Osteoblast (primary cell): Measurements from ENCODE around the gene KASH5. TPM values are rescaled to one million over a fixed set of nuclear protein-coding genes. Genes with fewer than 3 reads are reported as not detected.
"Not testable (repeated sequence)": the region's sequence is repeated elsewhere in the genome, so short reads cannot be mapped to it uniquely, and the experiment has no call there.

Experiments
- DNase-seq: peaks from one replicate; pipeline ENCODE4 v3.0.0; 2011; ENCODE audit warnings: low spot score, mixed read lengths; ENCODE audit not compliant: insufficient read length; ENCODE audit errors: missing footprints
- H2AFZ ChIP-seq: 2 replicates; pipeline ENCODE4 v1.6.0; 2011; ENCODE audit warnings: mild to moderate bottlenecking, low read length
- H3K27ac ChIP-seq: 2 replicates; pipeline ENCODE4 v1.5.1; 2011; ENCODE audit warnings: mild to moderate bottlenecking, low read depth, low read length, moderate library complexity
- H3K27me3 ChIP-seq: 2 replicates; pipeline ENCODE4 v1.6.0; 2012; ENCODE audit warnings: mild to moderate bottlenecking, control low read depth, inconsistent platforms, low read length, moderate library complexity; ENCODE audit not compliant: insufficient read depth
- H3K36me3 ChIP-seq: 2 replicates; pipeline ENCODE4 v1.5.1; 2011; ENCODE audit warnings: mild to moderate bottlenecking, low read length, control low read depth, moderate library complexity; ENCODE audit not compliant: insufficient read depth
- H3K4me1 ChIP-seq: 2 replicates; pipeline ENCODE4 v1.5.1; 2011; ENCODE audit warnings: mild to moderate bottlenecking, low read length, control low read depth, moderate library complexity; ENCODE audit not compliant: insufficient read depth
- H3K4me2 ChIP-seq: 2 replicates; pipeline ENCODE4 v1.6.0; 2011; ENCODE audit warnings: mild to moderate bottlenecking, low read length; ENCODE audit not compliant: insufficient read depth
- H3K4me3 ChIP-seq: fragments of 200-600 bp; sonication (generic); 3 replicates; pipeline ENCODE4 v1.5.1; 2012; ENCODE audit warnings: mild to moderate bottlenecking, low read length, inconsistent platforms; ENCODE audit not compliant: insufficient read depth
- H3K79me2 ChIP-seq: 2 replicates; pipeline ENCODE4 v1.6.0; 2012; ENCODE audit warnings: mild to moderate bottlenecking, low read length, control low read depth, inconsistent platforms; ENCODE audit not compliant: insufficient read depth
- H3K9me3 ChIP-seq: 2 replicates; pipeline ENCODE4 v1.5.1; 2011; ENCODE audit warnings: low read depth, low read length, control low read depth
- H4K20me1 ChIP-seq: 2 replicates; pipeline ENCODE4 v1.6.0; 2012; ENCODE audit warnings: mild to moderate bottlenecking, low read length, control low read depth; ENCODE audit not compliant: insufficient read depth
- CTCF ChIP-seq: IDR thresholded peaks from 2 replicates; pipeline ENCODE4 v1.5.1; 2011; ENCODE audit warnings: mild to moderate bottlenecking, low read depth, low read length, moderate library complexity; ENCODE audit errors: extremely low read depth
- total RNA-seq: library from RNA; depleted of rRNA; stranded (reverse); fragments of >200 nt; gene quantifications from 2 replicates; pipeline ENCODE4 v1.2.3, GENCODE V29; 2012

Gene KASH5
- total RNA-seq, 1 donor: not detected

GRCh38 chr19:49443366-49444099 lies 55.5 kb downstream of the KASH5 start:
- H3K79me2 ChIP-seq: no peaks in the 10 kb centered on the region
- H3K4me3 ChIP-seq: peak overlapping the region; percentile 76
- TF ChIP-seq CTCF: peak; percentile 66
- H3K36me3 ChIP-seq: peaks cover 3% of the 10 kb centered on the region
- H4K20me1 ChIP-seq: no peaks in the 10 kb centered on the region
- peaks cover 38% of the 10 kb centered on the region for H3K27me3 ChIP-seq
- H2AFZ ChIP-seq: peak overlapping the region; percentile 92
- peak; percentile 100 for DNase-seq
- peak overlapping the region; percentile 94 for H3K4me2 ChIP-seq
- H3K27ac ChIP-seq: no peak overlapping the region
- no peaks in the 10 kb centered on the region for H3K9me3 ChIP-seq
- H3K4me1 ChIP-seq: peaks cover 10% of the 10 kb centered on the region

GRCh38 chr19:49444100-49444700 lies 56.2 kb downstream of the KASH5 start:
- H3K4me3 ChIP-seq, H3K9me3 ChIP-seq, H3K27ac ChIP-seq, H3K4me1 ChIP-seq, H3K36me3 ChIP-seq, H3K79me2 ChIP-seq, H4K20me1 ChIP-seq, H2AFZ ChIP-seq: not testable (repeated sequence)
- DNase-seq: peak; percentile 79
- peak overlapping the region; percentile 94 for H3K4me2 ChIP-seq
- H3K27me3 ChIP-seq: peaks cover 31% of the 10 kb centered on the region

- peaks cover 9% of the 10 kb centered on the region for H3K79me2 ChIP-seq
- no peaks in the 10 kb centered on the region for H3K9me3 ChIP-seq
- TF ChIP-seq CTCF: no peak
- H3K27me3 ChIP-seq: peaks cover 14% of the 10 kb centered on the region
- H4K20me1 ChIP-seq: no peaks in the 10 kb centered on the region
- no peak overlapping the region for H3K27ac ChIP-seq
- H3K4me3 ChIP-seq: no peak overlapping the region
- peaks cover 11% of the 10 kb centered on the region for H3K4me1 ChIP-seq
- peak; percentile 6 for DNase-seq
- no peak overlapping the region for H3K4me2 ChIP-seq
- no peak overlapping the region for H2AFZ ChIP-seq
- H3K36me3 ChIP-seq: peaks cover 6% of the 10 kb centered on the region
Measured at GRCh38 chr19:49445997-49446396, 57.9 kb downstream of the KASH5 start.

GRCh38 chr19:49447485-49448431 lies 59.7 kb downstream of the KASH5 start:
- Histone ChIP-seq H2AFZ (no peak overlapping the region), H3K4me2 (no peak overlapping the region), H3K27ac (no peak overlapping the region), H3K36me3 (peaks cover 6% of the 10 kb centered on the region), H3K27me3 (no peaks in the 10 kb centered on the region), H3K79me2 (peaks cover 15% of the 10 kb centered on the region), H3K9me3 (no peaks in the 10 kb centered on the region), H4K20me1 (no peaks in the 10 kb centered on the region), H3K4me3 (no peak overlapping the region), H3K4me1 (peaks cover 5% of the 10 kb centered on the region)
- TF ChIP-seq CTCF: no peak
- DNase-seq: peak; percentile 69
